ENCODE results near the gene LCE1B. TPM values are rescaled to one million over a fixed set of nuclear protein-coding genes. Genes with fewer than 3 reads are reported as not detected.

Gene LCE1B, protein sequence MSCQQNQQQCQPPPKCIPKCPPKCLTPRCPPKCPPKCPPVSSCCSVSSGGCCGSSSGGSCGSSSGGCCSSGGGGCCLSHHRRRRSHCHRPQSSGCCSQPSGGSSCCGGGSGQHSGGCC
- not detected in 2 replicates for total RNA-seq

- no peak for DNase-seq (ENCODE audit: low read depth)
These were observed at the start of gene LCE1B for GRCh38 chr1:152811671-152812070. LCE1B (plus strand) TSS chr1:152811971; CDS start chr1:152812447, 476 bp downstream.

DNA sequence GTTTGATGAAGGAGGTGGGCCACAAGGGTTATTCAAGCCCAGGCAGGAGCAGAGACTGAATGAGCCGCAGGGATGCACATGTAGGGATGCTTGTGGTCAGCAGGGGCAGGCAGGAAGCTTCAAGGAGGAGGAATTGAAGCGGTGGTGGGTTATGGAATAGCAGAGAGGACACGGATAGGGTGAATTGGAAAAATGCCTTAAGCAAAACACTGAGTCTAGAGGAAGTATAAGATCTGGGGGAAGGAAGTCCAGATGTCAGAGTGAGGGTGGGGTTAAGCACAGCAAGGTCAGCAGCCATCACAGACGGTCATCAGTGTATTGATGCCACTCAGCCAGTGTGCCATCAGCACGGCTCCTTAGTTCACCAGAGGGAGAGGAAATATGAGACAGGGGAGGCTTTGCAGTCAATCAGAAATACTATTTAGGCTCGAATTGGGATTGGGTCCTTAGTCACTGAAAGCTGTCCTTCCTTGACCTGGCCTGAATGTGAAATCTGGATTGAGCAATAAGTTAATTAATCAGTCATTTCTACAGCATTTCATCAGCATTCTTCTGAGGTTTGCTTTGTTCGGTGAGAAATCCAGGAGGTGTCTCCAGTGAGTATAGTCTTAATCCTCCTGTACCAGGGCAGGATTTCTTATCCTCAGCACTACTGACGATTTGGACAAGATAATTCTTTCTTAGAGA lies 42.8 kb upstream of the LCE1B start:
- DNase-seq (ENCODE audit: low read depth), result peak; percentile 37

GRCh38 chr1:152770411-152770810 lies 41.4 kb upstream of the LCE1B start:
- no peak for DNase-seq (ENCODE audit: low read depth)

- no peak for DNase-seq (ENCODE audit: low read depth)
These were observed 36.9 kb upstream of the LCE1B start, which contains the start of gene LCE1F for GRCh38 chr1:152774875-152775274. LCE1F (plus strand) TSS chr1:152775140; CDS start chr1:152776372, 1,232 bp downstream.

GRCh38 chr1:152776361-152776760 lies 35.4 kb upstream of the LCE1B start:
- no peak for DNase-seq (ENCODE audit: low read depth)

GRCh38 chr1:152777510-152778137 lies 34.1 kb upstream of the LCE1B start:
- DNase-seq (ENCODE audit: low read depth), result no peak

DNA sequence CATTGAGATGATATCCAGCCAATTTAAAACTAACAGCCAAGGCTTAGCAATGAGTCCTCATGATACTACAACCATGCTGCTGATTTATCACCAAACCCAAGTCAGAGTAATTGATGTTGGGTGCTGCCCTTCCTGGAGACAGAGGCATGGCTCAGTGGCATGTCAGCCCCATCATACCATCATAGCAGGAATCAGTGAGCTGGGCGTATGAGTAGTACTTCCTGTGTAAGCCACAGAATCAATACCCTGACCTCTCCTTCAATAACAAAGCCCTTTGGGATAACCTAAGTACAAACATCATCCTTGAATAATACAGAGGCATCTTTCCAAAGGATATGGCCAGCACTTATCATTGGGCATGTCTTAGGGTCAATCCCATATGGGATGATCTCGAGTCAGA lies 28.7 kb upstream of the LCE1B start:
- no peak for DNase-seq (ENCODE audit: low read depth)

DNA sequence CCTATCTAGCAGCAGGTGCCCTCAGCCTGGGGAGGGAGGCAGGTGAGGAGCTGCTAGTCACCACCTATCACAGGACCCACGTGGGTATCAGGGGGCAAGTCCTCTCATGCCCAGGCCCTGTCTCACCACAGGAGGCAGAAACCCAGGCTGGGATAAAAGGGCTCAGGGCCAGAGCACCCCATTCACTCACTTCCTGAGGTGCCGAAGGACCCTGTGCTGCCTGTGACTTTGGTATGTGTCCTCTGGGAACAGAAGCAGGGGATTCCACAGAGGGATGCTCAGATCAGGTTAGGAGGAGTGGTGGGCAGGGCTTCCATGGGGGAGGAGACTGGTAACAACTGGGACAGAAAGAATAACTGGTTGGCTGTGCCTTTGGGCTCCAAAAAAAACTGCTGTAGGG lies 25.7 kb upstream of the LCE1B start, which contains the start of gene LCE1E:
TSS of gene LCE1E (plus strand) at position 181 of the 400 bp plus-strand sequence. CDS start 1,043 bp downstream, outside the sequence.
- no peak for DNase-seq (ENCODE audit: low read depth)

GRCh38 chr1:152795686-152796085 lies 16.1 kb upstream of the LCE1B start:
- DNase-seq (ENCODE audit: low read depth), result no peak

GRCh38 chr1:152796421-152796820 lies 15.3 kb upstream of the LCE1B start, which contains the start of gene LCE1D:
LCE1D (plus strand) TSS chr1:152796721; CDS start chr1:152797795, 1,074 bp downstream.
- DNase-seq (ENCODE audit: low read depth), result no peak

DNA sequence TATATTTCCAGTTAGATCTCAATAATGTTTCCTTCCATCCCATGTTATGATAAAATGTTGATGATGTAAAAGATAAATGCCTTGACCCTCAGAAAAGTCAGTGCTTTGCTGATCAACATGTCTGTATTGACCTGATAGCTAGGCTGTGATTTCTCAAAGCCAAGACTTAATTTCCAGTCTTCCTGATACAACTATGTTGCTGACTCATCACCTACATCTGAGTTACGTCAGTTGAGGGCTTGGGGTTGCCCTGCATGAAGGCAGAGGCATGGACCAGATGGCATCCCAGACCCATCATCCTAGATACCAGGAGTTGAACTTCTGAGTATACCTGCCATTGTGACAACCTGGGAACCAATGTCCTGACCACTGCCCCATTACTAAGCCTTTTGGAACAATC lies 10.4 kb upstream of the LCE1B start:
- DNase-seq (ENCODE audit: low read depth), result no peak

GRCh38 chr1:152806576-152806975 lies 5.2 kb upstream of the LCE1B start, which contains the start of gene LCE1C:
LCE1C (minus strand) TSS chr1:152806651; CDS start chr1:152805478, 1,173 bp downstream.
- DNase-seq (ENCODE audit: low read depth), result no peak

- no peak for DNase-seq (ENCODE audit: low read depth)
These were observed 721 bp upstream of the LCE1B start for GRCh38 chr1:152811050-152811449.

DNA sequence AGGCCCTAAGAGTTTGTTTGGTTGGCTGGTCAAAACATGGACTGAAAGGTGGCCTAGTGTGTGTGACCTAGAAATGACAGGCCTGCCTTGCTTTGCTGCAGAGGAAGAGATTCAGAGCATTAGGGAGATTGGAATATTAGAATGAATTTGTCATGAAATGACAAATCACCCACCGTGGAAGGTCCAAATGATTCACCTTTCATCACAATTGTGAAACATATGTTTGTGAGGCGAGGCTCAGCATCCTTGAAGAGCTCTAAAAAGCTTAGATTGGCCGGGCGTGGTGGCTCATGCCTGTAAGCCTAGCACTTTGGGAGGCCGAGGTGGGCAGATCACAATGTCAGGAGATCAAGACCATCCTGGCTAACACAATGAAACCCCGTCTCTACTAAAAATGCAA lies 5.5 kb downstream of the LCE1B start:
- no peak for DNase-seq (ENCODE audit: low read depth)

DNA sequence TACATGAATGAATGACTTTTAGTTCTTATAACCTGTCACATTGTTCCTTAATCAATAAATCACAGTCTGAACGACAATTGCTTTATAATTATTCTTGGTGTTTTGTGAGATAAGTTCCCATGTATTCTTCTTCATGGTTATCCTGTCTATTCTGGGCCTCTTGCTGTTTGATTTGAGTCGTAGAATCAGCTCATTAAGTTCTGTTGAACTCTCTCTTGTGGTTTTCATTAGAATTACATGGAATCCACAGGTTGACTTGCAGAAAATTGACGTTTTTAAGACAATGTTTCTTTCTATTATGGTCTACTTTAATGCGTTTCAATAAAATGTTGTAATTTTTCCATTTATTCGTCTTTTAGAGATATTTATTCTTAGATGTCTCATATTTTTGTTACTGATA lies 11.5 kb downstream of the LCE1B start:
- no peak for DNase-seq (ENCODE audit: low read depth)

DNA sequence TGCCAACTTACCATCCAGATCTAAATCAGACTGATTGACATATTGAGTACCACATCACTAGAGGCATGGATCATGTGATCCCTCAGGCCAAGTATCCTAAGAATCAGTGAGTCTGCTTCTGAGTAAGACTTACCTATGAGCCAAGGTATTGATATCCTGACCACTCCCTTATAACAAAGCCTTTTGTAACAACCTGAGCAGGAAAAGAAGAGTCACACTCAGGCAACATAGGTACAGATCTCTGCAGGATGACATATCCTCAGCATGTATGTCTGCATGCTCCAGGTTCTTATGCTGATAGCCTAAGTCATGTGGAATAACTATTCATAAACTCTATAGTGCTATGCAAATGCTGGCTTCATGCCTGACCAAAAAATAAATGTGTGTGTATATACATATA lies 13.2 kb downstream of the LCE1B start:
- DNase-seq (ENCODE audit: low read depth), result no peak

DNA sequence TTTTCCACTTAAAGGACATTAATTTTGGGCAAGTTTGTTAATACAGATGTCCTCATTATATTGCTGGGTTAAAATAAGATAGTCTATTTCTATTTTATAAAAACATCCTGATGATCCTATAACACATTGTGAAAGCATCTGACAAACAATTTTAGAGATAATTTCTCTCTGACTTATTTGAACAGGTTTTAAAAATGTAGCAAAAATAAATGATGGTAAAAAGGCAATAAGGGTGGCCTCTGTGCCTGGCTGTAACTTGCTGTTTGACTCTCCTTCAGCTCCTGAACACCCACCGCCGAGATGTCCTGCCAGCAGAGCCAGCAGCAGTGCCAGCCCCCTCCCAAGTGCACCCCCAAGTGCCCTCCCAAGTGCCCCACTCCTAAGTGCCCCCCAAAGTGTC lies 15.4 kb downstream of the LCE1B start, which contains the start of gene LCE1A:
TSS of gene LCE1A (plus strand) at position 301 of the 400 bp plus-strand sequence. CDS start at position 301, 0 bp downstream.
- no peak for DNase-seq (ENCODE audit: low read depth)

- no peak for DNase-seq (ENCODE audit: low read depth)
These were observed 25.1 kb downstream of the LCE1B start for GRCh38 chr1:152836870-152837269.

- no peak for DNase-seq (ENCODE audit: low read depth)
These were observed 30.8 kb downstream of the LCE1B start, which contains the start of gene LCE6A for GRCh38 chr1:152842556-152842955. LCE6A (plus strand) TSS chr1:152842856; CDS start chr1:152843521, 665 bp downstream.

- DNase-seq (ENCODE audit: low read depth), result no peak
These were observed 43.9 kb downstream of the LCE1B start for GRCh38 chr1:152855661-152856060.

DNA sequence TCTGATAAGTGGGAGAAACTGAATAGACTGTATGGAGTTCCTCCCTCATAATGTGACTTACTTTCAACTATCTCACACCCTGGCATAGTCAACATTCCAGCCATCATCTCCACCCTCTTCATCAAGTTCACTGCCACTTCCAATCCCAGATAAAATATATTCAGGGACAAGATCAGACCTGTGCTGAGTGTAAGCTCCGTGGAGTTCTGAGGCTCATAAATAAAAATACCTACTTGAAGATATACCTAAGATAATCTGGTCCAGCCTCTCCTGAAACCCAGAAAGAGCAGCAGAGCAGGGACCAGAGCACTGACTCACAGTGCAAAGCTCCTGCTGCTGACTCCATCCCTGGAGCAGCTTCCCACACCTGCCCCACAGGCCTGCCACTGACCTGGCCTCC lies 46.3 kb downstream of the LCE1B start:
- DNase-seq (ENCODE audit: low read depth), result no peak

- no peak for DNase-seq (ENCODE audit: low read depth)
These were observed 47.9 kb downstream of the LCE1B start, which contains the start of gene LCE7A for GRCh38 chr1:152859696-152860095. LCE7A (plus strand) TSS chr1:152859996; CDS start chr1:152860698, 702 bp downstream.
